SK-N-SH (cell line): Measurements from ENCODE around the gene DRG1.

Source experiments
- CTCF ChIP-seq: fragments of 200-600 bp; sonication (generic); IDR thresholded peaks from 2 replicates; pipeline ENCODE4 v1.6.1; 2017; ENCODE audit warnings: antibody characterized with exemption, mild to moderate bottlenecking, moderate library complexity
- EP300 ChIP-seq, 2 experiments: IDR thresholded peaks; 2 replicates each; pipeline versions ENCODE4 v1.4.0 to v1.6.1; 2012; ENCODE audit warnings: borderline replicate concordance in 1 of 2, low read depth in 1 of 2, low read length in 1 of 2
- EZH2phosphoT487 ChIP-seq: fragments of 200-600 bp; sonication (generic); IDR thresholded peaks from 2 replicates; pipeline ENCODE4 v1.6.1; 2017; ENCODE audit warnings: low read depth, mixed run types, mild to moderate bottlenecking, antibody characterized with exemption, moderate library complexity, borderline replicate concordance
- GABPA ChIP-seq: IDR thresholded peaks from 2 replicates; pipeline ENCODE4 v1.4.0; 2012; ENCODE audit warnings: low read depth, mild to moderate bottlenecking
- MXI1 ChIP-seq: IDR thresholded peaks from 2 replicates; pipeline ENCODE4 v1.6.1; 2012; ENCODE audit warnings: mild to moderate bottlenecking, low read depth, low read length, improper control_type of control experiment
- NRF1 ChIP-seq: IDR thresholded peaks from 2 replicates; pipeline ENCODE4 v1.6.1; 2012; ENCODE audit warnings: low read depth, mild to moderate bottlenecking, low read length
- PBX3 ChIP-seq: IDR thresholded peaks from 2 replicates; pipeline ENCODE4; 2012
- POLR2AphosphoS5 ChIP-seq: IDR thresholded peaks from 2 replicates; pipeline ENCODE4 v1.6.1; 2012; ENCODE audit warnings: low read depth, low read length
- RAD21 ChIP-seq: IDR thresholded peaks from 2 replicates; pipeline ENCODE4 v1.6.1; 2012; ENCODE audit warnings: mild to moderate bottlenecking, low read length
- REST ChIP-seq: IDR thresholded peaks from 2 replicates; pipeline ENCODE4 v1.6.1; 2012; ENCODE audit warnings: mild to moderate bottlenecking, low read depth, low read length, moderate library complexity
- TEAD4 ChIP-seq: IDR thresholded peaks from 2 replicates; pipeline ENCODE4 v1.4.0; 2012; ENCODE audit warnings: mild to moderate bottlenecking, borderline replicate concordance; ENCODE audit not compliant: insufficient read depth
- YY1 ChIP-seq: IDR thresholded peaks from 2 replicates; pipeline ENCODE4 v1.4.0; 2012; ENCODE audit warnings: low read depth, mild to moderate bottlenecking

- TF ChIP-seq CTCF (no peak), EP300 (IDR thresholded peaks at IDR 0.05; ENCODE audit: borderline replicate concordance in 1 of 2, low read depth in 1 of 2, low read length in 1 of 2) (no peak), POLR2AphosphoS5 (no peak), GABPA (no peak), REST (no peak), RAD21 (no peak), EZH2phosphoT487 (no peak), MXI1 (no peak), TEAD4 (no peak), PBX3 (no peak), NRF1 (no peak), YY1 (no peak)
These were observed 77.9 kb downstream of the DRG1 start for GRCh38 chr22:31477329-31477728.
